H1 (cell line): ENCODE data around the gene PIP5K1C. TPM values are rescaled to one million over a fixed set of nuclear protein-coding genes. Genes with fewer than 3 reads are reported as not detected.

Experiments used
- ASH2L ChIP-seq: fragments of 200-600, 300-600 bp; sonication (generic); IDR thresholded peaks from one replicate; pipeline ENCODE4 v1.7.1; 2017; ENCODE audit warnings: low read length
- ATF3 ChIP-seq: IDR thresholded peaks from 2 replicates; pipeline ENCODE4 v1.6.1; 2011; ENCODE audit warnings: low read depth, mild to moderate bottlenecking, low read length; ENCODE audit not compliant: insufficient read depth
- BCL11A ChIP-seq, 2 experiments: IDR thresholded peaks; one replicate each; pipeline ENCODE4 v1.6.1; 2011; ENCODE audit warnings: low read depth in 2 of 2, low read length in 2 of 2, mild to moderate bottlenecking in 2 of 2
- CBX8 ChIP-seq: fragments of 300-800, 300-1000 bp; sonication (generic); IDR thresholded peaks from 2 replicates; pipeline ENCODE4 v1.7.1; 2016; ENCODE audit warnings: low read depth, low read length, borderline replicate concordance
- CHD2 ChIP-seq: IDR thresholded peaks from 2 replicates; pipeline ENCODE4 v1.6.1; 2012; ENCODE audit warnings: low read length, improper control_type of control experiment
- EGR1 ChIP-seq: IDR thresholded peaks from 2 replicates; pipeline ENCODE4 v1.6.1; 2011; ENCODE audit warnings: low read depth, low read length, borderline replicate concordance
- HDAC2 ChIP-seq, 2 experiments: fragments of 300-600 bp in 1 of 2; sonication (generic) in 1 of 2; IDR thresholded peaks; 2 replicates each; pipeline ENCODE4 v1.6.1; 2011 to 2012; ENCODE audit warnings: low read depth in 2 of 2, low read length in 2 of 2, mild to moderate bottlenecking in 2 of 2, moderate library complexity in 2 of 2, borderline replicate concordance in 1 of 2, inconsistent platforms in 1 of 2
- MAX ChIP-seq: IDR thresholded peaks from 2 replicates; pipeline ENCODE4 v1.6.1; 2012; ENCODE audit warnings: inconsistent platforms
- NANOG ChIP-seq: IDR thresholded peaks from 2 replicates; pipeline ENCODE4 v1.6.1; 2011; ENCODE audit warnings: low read length, low read depth, mild to moderate bottlenecking, inconsistent platforms; ENCODE audit not compliant: insufficient read depth, poor library complexity, severe bottlenecking
- PHF8 ChIP-seq: fragments of 200-600 bp; sonication (generic); conservative IDR thresholded peaks from 2 replicates; pipeline ENCODE4 v1.7.1; 2012; ENCODE audit warnings: low read depth, mild to moderate bottlenecking, inconsistent platforms, low read length, moderate library complexity
- POLR2A ChIP-seq, 2 experiments: IDR thresholded peaks; 1 replicate in 1 of 2; 2 replicates in 1 of 2; pipeline ENCODE4 v1.6.1; 2011; ENCODE audit warnings: low read depth in 2 of 2, low read length in 2 of 2, mild to moderate bottlenecking in 2 of 2; ENCODE audit errors: control extremely low read depth in 1 of 2
- RXRA ChIP-seq: IDR thresholded peaks from 2 replicates; pipeline ENCODE4 v1.6.1; 2011; ENCODE audit warnings: low read depth, mild to moderate bottlenecking, low read length, moderate library complexity; ENCODE audit not compliant: insufficient read depth
- SAP30 ChIP-seq: fragments of 300-600 bp; sonication (generic); IDR thresholded peaks from 2 replicates; pipeline ENCODE4 v1.7.1; 2012; ENCODE audit warnings: low read length, moderate library complexity, mild to moderate bottlenecking, inconsistent platforms; ENCODE audit not compliant: insufficient read depth, insufficient replicate concordance
- SIN3A ChIP-seq, 2 experiments: IDR thresholded peaks in 1 of 2; conservative IDR thresholded peaks in 1 of 2; 2 replicates each; pipeline ENCODE4 v1.6.1; 2011 to 2012; ENCODE audit warnings: low read length in 2 of 2, improper control_type of control experiment in 1 of 2, low read depth in 1 of 2, mild to moderate bottlenecking in 1 of 2
- SP2 ChIP-seq: IDR thresholded peaks from 2 replicates; pipeline ENCODE4 v1.6.1; 2012; ENCODE audit warnings: mild to moderate bottlenecking, low read length, inconsistent platforms
- SRF ChIP-seq: IDR thresholded peaks from 2 replicates; pipeline ENCODE4 v1.6.1; 2011; ENCODE audit warnings: mild to moderate bottlenecking, low read depth, low read length, moderate library complexity
- SUZ12 ChIP-seq: fragments of 200-600 bp; sonication (generic); IDR thresholded peaks from 2 replicates; pipeline ENCODE4 v1.6.1; 2012; ENCODE audit warnings: mild to moderate bottlenecking, inconsistent platforms, low read length, moderate library complexity, mixed read lengths
- TBP ChIP-seq: IDR thresholded peaks from 2 replicates; pipeline ENCODE4 v1.6.1; 2011; ENCODE audit warnings: low read depth, low read length, improper control_type of control experiment
- USF2 ChIP-seq: IDR thresholded peaks from 2 replicates; pipeline ENCODE4 v1.6.1; 2011; ENCODE audit warnings: low read length, improper control_type of control experiment
- YY1 ChIP-seq: IDR thresholded peaks from 2 replicates; pipeline ENCODE4 v1.6.1; 2011; ENCODE audit warnings: low read depth, mild to moderate bottlenecking, low read length
- ZNF274 ChIP-seq: IDR thresholded peaks from 2 replicates; pipeline ENCODE4 v1.7.0; 2012; ENCODE audit warnings: low read length, borderline replicate concordance; ENCODE audit errors: extremely low read depth
- polyA plus RNA-seq, 7 experiments: library from polyadenylated mRNA; depleted of rRNA in 3 of 7; stranded (reverse) in 5 of 7; unstranded in 2 of 7; fragments of >200 nt in 5 of 7; fragments of 200-250 nt in 2 of 7; gene quantifications; 1 replicate in 5 of 7; 2 replicates in 1 of 7; 4 replicates in 1 of 7; pipeline versions ENCODE4 v1.2.1 to v1.2.3, GENCODE V29; 2011 to 2013; ENCODE audit warnings: missing spikeins in 2 of 7, mixed read lengths in 2 of 7
- total RNA-seq: library from RNA; stranded (reverse); fragmentation: NEBNext Ultra II Directional; extraction: Animal tissue kit (Norgen Biotek cat#: 25700); gene quantifications from 2 replicates; pipeline ENCODE4 v1.2.1, GENCODE V29; 2021

The PIP5K1C gene
- total and polyA plus RNA-seq, 2 of the 8 experiments (the other 6 are each of a cell fraction or from before 2014, with no cell fraction given) = 10.6 to 32.9 TPM

GRCh38 chr19:3626473-3627350 is 73.6 kb downstream of the PIP5K1C start, which contains the start of gene CACTIN (continued):
- TF ChIP-seq USF2 (no peak), PHF8 (peak; percentile 99), SUZ12 (no peak), SP2 (no peak), RXRA (no peak), ZNF274 (no peak), CBX8 (no peak), HDAC2 (IDR thresholded peaks at IDR 0.05; ENCODE audit: borderline replicate concordance in 1 of 2, low read depth in 2 of 2, low read length in 2 of 2) (no peak; a peak in 1 of 4 replicates), MAX (peak; percentile 91), ATF3 (peak; percentile 82), CHD2 (no peak), NANOG (no peak), TBP (peak; percentile 75), EGR1 (0 out of 2 replicates have a peak, but pooled peaks have one; percentile 42), ASH2L (peak; percentile 93), SAP30 (no peak), YY1 (0 out of 2 replicates have a peak, but pooled peaks have one; percentile 14), BCL11A (IDR thresholded peaks at IDR 0.05; ENCODE audit: low read depth in 2 of 2, low read length in 2 of 2) (no peak), POLR2A (IDR thresholded peaks at IDR 0.05; ENCODE audit: control extremely low read depth in 1 of 2, low read depth in 2 of 2, low read length in 2 of 2) (peak in 1 of 2 experiments; percentile 92; a peak in 2 of 3 replicates), SRF (peak; percentile 67), SIN3A (conservative IDR thresholded peaks at IDR 0.05 in 1 of 2, IDR thresholded peaks at IDR 0.05 in 1 of 2; ENCODE audit: low read depth in 1 of 2, low read length in 2 of 2) (peak in 1 of 2 experiments; percentile 82; a peak in 2 of 4 replicates)
